Mesothelial cell of epicardium (in vitro differentiated cells): ENCODE data around the gene KRTAP1-5. TPM values are rescaled to one million over a fixed set of nuclear protein-coding genes. Genes with fewer than 3 reads are reported as not detected.
"Not testable (repeated sequence)": the region's sequence is repeated elsewhere in the genome, so short reads cannot be mapped to it uniquely, and the experiment has no call there.

Experiments
- DNase-seq, 2 experiments: peaks; one replicate each; pipeline ENCODE4 v3.0.0; 2021; ENCODE audit warnings: low spot score in 2 of 2; ENCODE audit not compliant: unreplicated experiment in 2 of 2
- H3K27ac Mint-ChIP-seq: 2 replicates; pipeline ENCODE4 v1.8.0; 2021; ENCODE audit warnings: mixed read lengths
- H3K27me3 Mint-ChIP-seq: 2 replicates; pipeline ENCODE4 v1.8.0; 2021; ENCODE audit warnings: low read depth, mixed read lengths
- H3K36me3 Mint-ChIP-seq: 2 replicates; pipeline ENCODE4 v1.8.0; 2021; ENCODE audit warnings: mixed read lengths
- H3K4me1 Mint-ChIP-seq: 2 replicates; pipeline ENCODE4 v1.8.0; 2021; ENCODE audit warnings: mixed read lengths
- H3K4me3 Mint-ChIP-seq: 2 replicates; pipeline ENCODE4 v1.8.0; 2021; ENCODE audit warnings: mild to moderate bottlenecking, moderate library complexity, mixed read lengths
- H3K9me3 Mint-ChIP-seq: 2 replicates; pipeline ENCODE4 v1.8.0; 2021; ENCODE audit warnings: mixed read lengths
- CTCF ChIP-seq: fragments of 200-600 bp; sonication (generic); IDR thresholded peaks from one replicate; pipeline ENCODE4 v1.5.0; 2021; ENCODE audit warnings: antibody characterized with exemption; ENCODE audit not compliant: unreplicated experiment
- total RNA-seq: library from RNA; stranded (reverse); gene quantifications from 3 replicates; pipeline ENCODE4 v1.2.1, GENCODE V29; 2021

Gene KRTAP1-5
- total RNA-seq, 1 donor from 2014 or later = not detected

GRCh38 chr17:41060052-41060604 lies 33.1 kb upstream of the KRTAP1-5 start, which contains the start of gene KRTAP2-3:
TSS of gene KRTAP2-3 (minus strand) at chr17:41060114. CDS start at chr17:41060050, 64 bp downstream.
- TF ChIP-seq CTCF = no peak
- Mint-ChIP-seq H3K27me3 (no peaks in the 10 kb centered on the region), H3K4me1 (peaks cover 28% of the 10 kb centered on the region), H3K36me3 (no peaks in the 10 kb centered on the region), H3K27ac (peak within 1 kb of the TSS; percentile 63), H3K9me3 (peaks cover 7% of the 10 kb centered on the region), H3K4me3 (no peak within 1 kb of the TSS)
- no peak for DNase-seq

GRCh38 chr17:41059276-41060051 lies 32.5 kb upstream of the KRTAP1-5 start:
- not testable (repeated sequence) for H3K27ac Mint-ChIP-seq, H3K36me3 Mint-ChIP-seq, H3K9me3 Mint-ChIP-seq, H3K27me3 Mint-ChIP-seq, H3K4me3 Mint-ChIP-seq, DNase-seq
- peaks cover 28% of the 10 kb centered on the region for H3K4me1 Mint-ChIP-seq

- no peak for DNase-seq
- TF ChIP-seq CTCF = no peak
- no peak overlapping the region for H3K4me3 Mint-ChIP-seq
- peaks cover 8% of the 10 kb centered on the region for H3K9me3 Mint-ChIP-seq
- peaks cover 28% of the 10 kb centered on the region for H3K4me1 Mint-ChIP-seq
- H3K27me3 Mint-ChIP-seq = no peaks in the 10 kb centered on the region
- no peaks in the 10 kb centered on the region for H3K36me3 Mint-ChIP-seq
- H3K27ac Mint-ChIP-seq = peak overlapping the region; percentile 34
These were observed 31.7 kb upstream of the KRTAP1-5 start for GRCh38 chr17:41058741-41059140.

- Mint-ChIP-seq H3K4me3 (no peak overlapping the region), H3K9me3 (peaks cover 20% of the 10 kb centered on the region), H3K27ac (no peak overlapping the region), H3K27me3 (no peaks in the 10 kb centered on the region), H3K36me3 (no peaks in the 10 kb centered on the region), H3K4me1 (peaks cover 28% of the 10 kb centered on the region)
- DNase-seq = no peak
- TF ChIP-seq CTCF = no peak
These were observed 30.5 kb upstream of the KRTAP1-5 start for GRCh38 chr17:41057547-41057946.

GRCh38 chr17:41055130-41055529 lies 28.1 kb upstream of the KRTAP1-5 start, which contains the start of gene KRTAP2-2:
TSS of gene KRTAP2-2 (minus strand) at chr17:41055230. CDS start at chr17:41055211, 19 bp downstream.
- not testable (repeated sequence) for H3K27me3 Mint-ChIP-seq, H3K27ac Mint-ChIP-seq, DNase-seq, H3K36me3 Mint-ChIP-seq, H3K4me3 Mint-ChIP-seq
- H3K4me1 Mint-ChIP-seq = peaks cover 15% of the 10 kb centered on the region
- peaks cover 24% of the 10 kb centered on the region for H3K9me3 Mint-ChIP-seq

- H3K36me3 Mint-ChIP-seq, H3K27me3 Mint-ChIP-seq, DNase-seq, H3K4me3 Mint-ChIP-seq, H3K27ac Mint-ChIP-seq: not testable (repeated sequence)
- H3K4me1 Mint-ChIP-seq = peaks cover 17% of the 10 kb centered on the region
- H3K9me3 Mint-ChIP-seq = peaks cover 24% of the 10 kb centered on the region
These were observed 27.5 kb upstream of the KRTAP1-5 start for GRCh38 chr17:41054556-41054955.

GRCh38 chr17:41054025-41054424 lies 27.0 kb upstream of the KRTAP1-5 start:
- Mint-ChIP-seq H3K4me3 (no peak overlapping the region), H3K9me3 (peaks cover 24% of the 10 kb centered on the region), H3K27ac (no peak overlapping the region), H3K36me3 (no peaks in the 10 kb centered on the region), H3K4me1 (peaks cover 14% of the 10 kb centered on the region), H3K27me3 (no peaks in the 10 kb centered on the region)
- TF ChIP-seq CTCF = no peak
- no peak for DNase-seq
